Fibroblast of skin of scalp (primary cell): ENCODE data around the gene PRMT6.

Source experiments
- DNase-seq: peaks from one replicate; pipeline ENCODE4 v3.0.0-alpha.2; 2013

The PRMT6 gene

DNA sequence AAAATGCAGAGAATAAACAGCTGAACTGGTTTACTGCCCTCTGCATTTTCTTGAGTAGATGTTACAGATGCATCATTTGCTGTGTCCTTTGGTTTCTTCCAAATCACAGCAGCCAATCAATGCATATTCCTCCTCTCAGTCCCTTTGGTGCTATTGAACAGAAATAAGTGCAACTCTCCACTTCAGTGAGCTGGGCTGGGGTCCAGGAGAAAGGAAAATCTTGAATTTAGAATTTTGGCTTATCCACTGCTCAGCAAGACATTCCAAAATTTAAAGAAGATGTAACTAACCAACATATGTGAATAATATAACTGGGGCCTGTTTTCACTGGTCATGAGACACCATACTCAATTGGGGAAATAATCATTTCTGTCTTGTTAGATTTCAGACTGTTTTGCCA is 39.2 kb downstream of the PRMT6 start:
- no peak for DNase-seq

DNA sequence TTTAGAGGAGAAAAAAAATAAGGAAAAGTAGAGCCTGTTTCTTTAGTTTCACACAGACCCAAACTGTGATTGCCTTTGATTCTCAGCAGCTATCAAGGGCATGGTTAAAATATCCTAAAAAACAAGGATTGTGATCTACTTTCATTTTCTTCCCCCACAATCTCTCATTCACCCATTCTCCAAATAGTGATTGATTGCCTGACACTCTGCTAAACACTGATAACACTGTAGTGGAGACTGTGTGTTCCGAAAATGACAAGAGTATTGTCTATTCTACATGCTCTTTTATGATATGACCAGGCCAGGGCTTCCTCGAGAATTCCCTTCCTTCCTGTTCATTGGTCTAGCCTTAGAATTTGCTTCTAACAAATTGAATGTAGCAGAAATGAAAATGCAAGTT is 40.2 kb downstream of the PRMT6 start:
- DNase-seq: no peak

DNA sequence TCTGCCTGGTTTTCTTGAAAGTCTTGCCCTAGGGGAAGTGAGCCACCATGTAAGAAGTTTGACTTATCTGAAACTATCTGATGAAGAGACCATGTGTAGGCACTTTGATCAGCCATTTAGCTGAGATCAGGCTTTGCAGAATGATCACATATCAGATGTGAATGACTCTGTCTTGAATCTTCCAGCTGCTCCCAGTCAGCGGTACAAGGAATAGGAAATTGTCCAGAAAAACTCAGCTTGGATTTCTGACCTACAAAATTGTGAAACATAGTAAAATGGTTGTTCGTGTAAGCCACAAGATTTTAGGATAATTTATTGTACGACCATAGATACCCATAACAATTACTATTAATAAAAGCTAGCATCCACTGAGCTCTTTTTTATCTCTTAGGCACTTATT is 42.5 kb downstream of the PRMT6 start:
- no peak for DNase-seq

DNA sequence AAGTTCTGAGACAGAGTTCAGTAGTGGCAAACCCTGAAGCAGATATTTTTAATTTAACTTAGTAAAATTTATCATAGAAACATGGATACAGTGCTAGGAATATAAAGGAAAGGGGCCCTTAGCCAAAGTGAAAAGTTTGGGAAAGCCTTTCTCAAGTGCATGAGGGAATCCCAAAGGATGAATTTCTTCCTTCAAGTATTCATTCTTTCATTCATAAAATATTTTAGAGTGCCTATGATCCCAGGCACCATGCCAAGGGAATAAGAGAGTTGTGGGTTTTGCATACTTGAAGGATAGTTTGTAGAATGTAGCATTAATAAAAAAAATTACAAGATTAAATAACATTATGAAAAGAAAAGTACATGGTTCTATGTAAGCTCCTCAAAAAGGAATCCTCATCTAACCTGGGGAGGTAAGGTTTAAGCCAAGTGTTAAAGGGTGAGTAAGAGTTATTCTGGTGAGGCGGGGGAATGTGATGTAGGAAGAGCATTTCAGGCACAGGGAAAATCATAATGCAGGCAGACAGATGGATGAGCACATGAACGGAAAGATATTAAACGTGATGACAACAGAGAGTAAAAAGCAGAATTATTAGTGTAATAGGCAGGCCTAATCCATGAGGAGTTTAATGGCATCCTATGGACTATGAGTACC is 44.0 kb downstream of the PRMT6 start:
- DNase-seq: peak; percentile 88

DNA sequence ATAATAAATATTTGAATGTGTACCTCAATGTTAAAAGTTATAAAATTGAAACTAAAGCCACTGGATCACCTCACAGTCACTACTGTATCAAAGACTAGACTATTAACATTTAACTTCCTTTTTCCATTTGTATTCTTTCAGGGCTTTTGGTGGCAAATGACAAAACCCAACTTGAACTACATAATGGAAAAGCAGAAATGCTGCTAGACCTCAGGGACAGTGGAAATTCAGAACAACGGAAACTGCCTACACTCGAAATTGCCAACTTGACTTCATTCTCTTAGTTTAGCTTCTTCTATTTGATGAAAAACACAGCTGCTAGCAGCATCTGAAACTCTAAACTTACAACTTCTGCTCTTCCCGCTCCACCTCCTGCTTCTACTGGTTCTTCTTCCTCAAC is 49.4 kb downstream of the PRMT6 start:
- no peak for DNase-seq
